GM23248 (cell line): Measurements from ENCODE around the gene THAP4. TPM values are rescaled to one million over a fixed set of nuclear protein-coding genes. Genes with fewer than 3 reads are reported as not detected.

Experiments used
- DNase-seq: peaks from one replicate; pipeline ENCODE4 v3.0.0-alpha.2; 2015
- H2AFZ ChIP-seq: fragments of 200-600 bp; sonication (generic); 2 replicates; pipeline ENCODE4 v1.6.1; 2016; ENCODE audit warnings: antibody characterized with exemption
- H3F3A ChIP-seq: fragments of 200-600 bp; sonication (generic); 2 replicates; pipeline ENCODE4 v1.6.1; 2016; ENCODE audit warnings: mild to moderate bottlenecking, antibody characterized with exemption, mixed run types; ENCODE audit not compliant: insufficient read depth
- H3K27ac ChIP-seq: fragments of 200-600 bp; sonication (generic); 2 replicates; pipeline ENCODE4 v1.5.1; 2016; ENCODE audit warnings: mild to moderate bottlenecking
- H3K27me3 ChIP-seq: fragments of 200-600 bp; sonication (generic); replicated peaks from 2 replicates; pipeline ENCODE4 v1.6.1; 2016; ENCODE audit warnings: mild to moderate bottlenecking; ENCODE audit not compliant: insufficient read depth
- H3K36me3 ChIP-seq: fragments of 200-600 bp; sonication (generic); 2 replicates; pipeline ENCODE4 v1.6.1; 2016; ENCODE audit warnings: low read depth, mild to moderate bottlenecking
- H3K4me1 ChIP-seq: fragments of 200-600 bp; sonication (generic); 2 replicates; pipeline ENCODE4 v1.6.1; 2016; ENCODE audit warnings: mild to moderate bottlenecking; ENCODE audit not compliant: insufficient read depth
- H3K4me2 ChIP-seq: fragments of 200-600 bp; sonication (generic); one replicate; pipeline ENCODE4 v1.6.1; 2016; ENCODE audit warnings: mild to moderate bottlenecking; ENCODE audit not compliant: unreplicated experiment
- H3K4me3 ChIP-seq: fragments of 200-600 bp; sonication (generic); 2 replicates; pipeline ENCODE4 v1.5.1; 2016; ENCODE audit warnings: mild to moderate bottlenecking
- H3K79me2 ChIP-seq: fragments of 200-600 bp; sonication (generic); 2 replicates; pipeline ENCODE4 v1.6.1; 2016; ENCODE audit warnings: mild to moderate bottlenecking; ENCODE audit not compliant: insufficient read depth
- H3K9ac ChIP-seq: fragments of 200-600 bp; sonication (generic); 2 replicates; pipeline ENCODE4 v1.6.1; 2016; ENCODE audit warnings: mild to moderate bottlenecking
- H3K9me2 ChIP-seq: fragments of 200-600 bp; sonication (generic); 2 replicates; pipeline ENCODE4 v1.6.1; 2016; ENCODE audit warnings: mixed run types, mild to moderate bottlenecking, moderate library complexity; ENCODE audit not compliant: insufficient read depth
- H3K9me3 ChIP-seq: fragments of 200-600 bp; sonication (generic); one replicate; pipeline ENCODE4 v1.6.1; 2017; ENCODE audit warnings: low read depth
- H4K20me1 ChIP-seq: fragments of 200-600 bp; sonication (generic); 2 replicates; pipeline ENCODE4 v1.6.0; 2016; ENCODE audit not compliant: insufficient read depth
- EZH2 ChIP-seq: fragments of 200-600 bp; sonication (generic); IDR thresholded peaks from 2 replicates; pipeline ENCODE4 v1.6.1; 2018; ENCODE audit warnings: antibody characterized with exemption, mild to moderate bottlenecking; ENCODE audit not compliant: insufficient read depth, poor library complexity, severe bottlenecking
- EZH2phosphoT487 ChIP-seq: fragments of 200-600 bp; sonication (generic); IDR thresholded peaks from 2 replicates; pipeline ENCODE4 v1.6.1; 2018; ENCODE audit warnings: antibody characterized with exemption, moderate library complexity, mild to moderate bottlenecking, low read depth; ENCODE audit not compliant: insufficient read depth
- WGBS, 2 experiments: methylation state at CpG; one replicate each; pipeline ENCODE4 v1.1.6; 2015 to 2017; ENCODE audit warnings: low lambda C conversion rate in 2 of 2, low coverage in 1 of 2; ENCODE audit errors: missing lambda C conversion rate in 2 of 2; 5-methylcytosine and 5-hydroxymethylcytosine counted together
- in situ Hi-C: fragments of 300-500 bp; cut with MboI; formaldehyde crosslinking; loops from 2 replicates; pipeline ENCODE4 v1.15.0; 2020
- polyA plus RNA-seq: library from polyadenylated mRNA; unstranded; fragments of >200 nt; fragmentation: Nextera tagmentation; extraction: Ambion mirVana; gene quantifications from 2 replicates; pipeline ENCODE4 v1.2.1, GENCODE V29; 2016
- total RNA-seq: library from RNA; depleted of rRNA; stranded (reverse); fragments of >200 nt; shearing (Covaris generic); gene quantifications from 2 replicates; pipeline ENCODE4 v1.2.3, GENCODE V29; 2014

The THAP4 gene
- total and polyA plus RNA-seq, 2 experiments from 2014 or later = 46.4 to 53.4 TPM

DNA sequence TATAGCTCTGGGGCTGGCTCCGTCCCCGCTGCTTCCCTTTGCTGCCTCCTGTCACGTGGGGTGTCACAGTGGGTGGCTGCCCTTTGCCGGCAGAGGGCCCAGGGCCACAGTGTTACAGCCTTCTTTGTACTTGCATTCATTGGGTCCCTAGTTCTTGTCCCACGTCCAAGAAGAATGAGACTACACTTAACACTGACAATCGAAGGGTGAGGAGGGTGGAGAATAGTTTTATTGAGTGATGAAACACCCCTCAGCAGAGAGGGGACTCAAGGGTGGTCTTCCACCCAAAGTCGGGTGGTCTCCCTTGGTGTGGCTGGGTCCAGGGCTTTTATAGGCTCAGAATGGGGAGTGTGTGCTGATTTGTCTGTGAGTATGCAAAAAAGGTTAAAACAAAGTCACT lies 2.4 kb upstream of the THAP4 start:
- H3K36me3 ChIP-seq = no peaks in the 10 kb centered on the region
- H2AFZ ChIP-seq = no peak overlapping the region
- peaks cover 9% of the 10 kb centered on the region; the same call in 1 of the 2 replicates for H3F3A ChIP-seq
- in situ Hi-C loops = no loop called here
- H3K27me3 ChIP-seq = no peaks in the 10 kb centered on the region
- no peak overlapping the region for H3K27ac ChIP-seq
- DNase-seq = no peak
- TF ChIP-seq EZH2phosphoT487 = no peak
- TF ChIP-seq EZH2 = no peak
- H3K9me3 ChIP-seq = no peaks in the 10 kb centered on the region
- no peak overlapping the region for H3K9ac ChIP-seq
- H3K79me2 ChIP-seq = peaks cover 89% of the 10 kb centered on the region
- peaks cover 17% of the 10 kb centered on the region for H3K4me1 ChIP-seq
- no peaks in the 10 kb centered on the region for H3K9me2 ChIP-seq
- 88 to 92% methylated on average over 7 of the region's 7 CpGs for WGBS, 2 experiments
- H4K20me1 ChIP-seq = peaks cover 4% of the 10 kb centered on the region; the same call in 1 of the 2 replicates
- H3K4me2 ChIP-seq = peak overlapping the region; percentile 95
- no peak overlapping the region for H3K4me3 ChIP-seq

DNA sequence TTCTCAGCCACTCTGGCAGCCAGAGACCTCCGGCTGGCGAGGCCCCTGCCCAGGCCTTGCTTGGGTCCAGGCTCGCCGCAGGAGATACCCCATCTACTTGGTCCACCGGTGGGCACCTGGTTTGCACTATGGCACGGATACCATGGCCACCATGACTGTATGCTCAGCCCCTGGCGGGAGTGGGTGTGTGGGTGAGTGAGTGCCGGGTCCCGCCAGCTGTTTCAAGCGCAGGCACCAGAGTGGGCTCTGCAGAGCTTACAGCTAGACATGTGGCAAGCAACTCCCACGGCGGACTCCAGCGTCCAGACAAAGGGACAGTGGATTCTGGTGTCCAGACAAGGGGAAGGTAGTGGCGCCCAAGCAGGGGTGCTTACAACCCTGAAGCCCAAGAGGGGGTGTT lies 2.0 kb upstream of the THAP4 start:
- H3K4me1 ChIP-seq = peaks cover 17% of the 10 kb centered on the region
- H3K9me2 ChIP-seq = no peaks in the 10 kb centered on the region
- 88 to 92% methylated on average over 13 to 14 of the region's 14 CpGs for WGBS, 2 experiments
- peak overlapping the region; percentile 90 for H3K9ac ChIP-seq
- peaks cover 9% of the 10 kb centered on the region; the same call in 1 of the 2 replicates for H3F3A ChIP-seq
- peaks cover 89% of the 10 kb centered on the region for H3K79me2 ChIP-seq
- in situ Hi-C loops = no loop called here
- H3K4me2 ChIP-seq = peak overlapping the region; percentile 95
- H3K9me3 ChIP-seq = no peaks in the 10 kb centered on the region
- H4K20me1 ChIP-seq = peaks cover 4% of the 10 kb centered on the region; the same call in 1 of the 2 replicates
- H3K27me3 ChIP-seq = no peaks in the 10 kb centered on the region
- peak overlapping the region; percentile 81 for H3K4me3 ChIP-seq
- H2AFZ ChIP-seq = no peak overlapping the region
- no peak overlapping the region for H3K27ac ChIP-seq
- no peak for TF ChIP-seq EZH2phosphoT487
- no peak for TF ChIP-seq EZH2
- no peaks in the 10 kb centered on the region for H3K36me3 ChIP-seq
- no peak for DNase-seq

DNA sequence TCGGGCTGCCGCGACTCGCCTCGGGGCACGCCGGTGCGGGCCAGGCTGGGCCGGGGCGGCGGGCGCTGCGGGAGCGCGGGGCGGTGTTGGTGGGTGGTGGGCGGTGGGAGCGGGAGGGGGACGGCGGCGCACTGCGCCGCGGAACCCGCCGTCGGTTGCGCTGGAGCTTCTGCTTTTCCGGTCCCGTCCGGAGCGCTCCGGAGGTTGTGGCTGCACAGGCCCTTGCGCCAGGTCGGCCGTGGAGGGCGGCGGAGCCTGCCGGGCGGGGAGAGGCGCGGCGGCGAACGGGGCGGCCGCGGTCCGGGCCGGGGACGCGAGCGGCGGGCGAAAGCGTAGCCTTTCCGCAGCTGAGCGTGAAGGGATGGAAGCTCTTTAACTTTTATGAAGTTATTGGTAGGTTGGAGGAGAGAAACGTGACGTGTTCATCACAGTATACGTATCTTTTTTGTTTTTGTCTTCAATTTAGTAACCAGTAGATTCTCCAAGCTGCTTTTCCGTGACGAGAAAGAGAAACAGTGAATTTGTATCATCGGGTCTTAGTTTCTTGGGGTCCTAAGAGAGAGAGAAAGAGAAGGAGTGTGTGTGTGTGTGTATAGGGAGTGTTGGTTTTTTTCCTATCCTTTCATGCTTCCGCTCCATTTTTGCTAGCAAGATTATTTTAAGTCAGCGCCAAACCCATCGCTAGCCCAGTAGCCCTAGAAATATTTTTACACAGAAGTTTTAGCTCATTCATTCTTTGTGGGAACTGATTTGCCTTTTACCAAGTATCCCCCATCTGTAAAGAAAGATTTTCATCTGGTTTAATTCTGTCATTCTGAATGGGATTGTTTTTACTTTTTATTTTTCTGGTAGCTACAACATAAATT lies 1.1 kb upstream of the THAP4 start:
- TF ChIP-seq EZH2 (no peak), EZH2phosphoT487 (no peak)
- Histone ChIP-seq H3K9me2 (no peaks in the 10 kb centered on the region), H3K27me3 (no peaks in the 10 kb centered on the region), H3K4me3 (peak overlapping the region; percentile 81), H3K4me1 (peaks cover 17% of the 10 kb centered on the region), H3K9me3 (no peaks in the 10 kb centered on the region), H3K36me3 (peaks cover 6% of the 10 kb centered on the region; the same call in 1 of the 2 replicates), H3K9ac (peak overlapping the region; percentile 90), H4K20me1 (peaks cover 4% of the 10 kb centered on the region; the same call in 1 of the 2 replicates), H3K79me2 (peaks cover 89% of the 10 kb centered on the region), H3K4me2 (peak overlapping the region; percentile 95), H3K27ac (peak overlapping the region; percentile 88), H2AFZ (peak overlapping the region; percentile 75), H3F3A (peaks cover 9% of the 10 kb centered on the region; the same call in 1 of the 2 replicates)
- DNase-seq = peak; percentile 75
- in situ Hi-C loops = no loop called here
- WGBS, 2 experiments = 1 to 4% methylated on average over 33 to 56 of the region's 67 CpGs

DNA sequence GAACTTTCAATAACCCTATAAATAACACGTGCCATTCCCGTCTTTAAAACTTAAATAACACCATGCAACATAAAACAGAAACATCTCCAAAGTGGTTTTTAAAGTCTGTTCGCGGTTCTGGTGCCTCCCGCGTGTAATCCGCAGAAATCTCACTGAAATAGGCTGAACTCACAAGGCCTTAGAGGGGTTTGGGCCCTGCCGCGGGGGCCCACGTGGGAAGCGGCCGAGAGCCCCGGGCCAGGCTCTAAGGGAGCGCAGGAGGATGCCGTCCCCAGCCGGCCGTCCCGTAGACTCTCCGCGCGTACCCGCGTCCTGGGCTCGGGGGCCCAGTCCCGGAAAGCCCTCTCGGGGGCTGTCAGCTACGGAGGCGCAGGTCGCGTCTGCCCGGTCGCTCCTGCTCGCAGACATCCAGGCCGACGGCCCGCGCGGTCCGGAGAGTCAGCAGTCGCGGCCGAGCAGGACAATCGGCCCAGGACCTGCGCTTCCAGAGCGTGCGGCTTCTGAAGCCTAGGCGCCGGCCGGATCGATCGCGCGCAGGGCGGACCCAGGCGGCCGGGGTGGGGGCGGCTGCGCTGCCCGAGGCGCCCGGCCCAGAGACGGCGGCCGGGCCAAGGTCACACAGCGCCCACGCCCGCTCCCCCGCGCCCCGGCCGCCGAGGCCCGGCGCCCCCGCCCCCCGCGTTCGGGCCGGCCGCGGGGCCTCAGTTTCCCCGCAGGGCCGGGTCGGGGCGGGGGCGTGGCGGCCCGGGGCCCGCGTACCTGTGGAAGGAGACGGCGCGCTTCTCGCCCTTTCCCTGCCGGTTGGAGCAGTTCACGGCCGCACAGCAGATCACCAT lies 558 bp downstream of the THAP4 start:
- 0 to 1% methylated on average over 30 to 69 of the region's 97 CpGs for WGBS, 2 experiments
- H2AFZ ChIP-seq = peak overlapping the region; percentile 67
- no peaks in the 10 kb centered on the region for H3K9me3 ChIP-seq
- H3K79me2 ChIP-seq = peaks cover 89% of the 10 kb centered on the region
- H3K9ac ChIP-seq = peak overlapping the region; percentile 90
- peak; percentile 79 for DNase-seq
- H3K36me3 ChIP-seq = peaks cover 10% of the 10 kb centered on the region
- peaks cover 17% of the 10 kb centered on the region for H3K4me1 ChIP-seq
- in situ Hi-C loops = no loop called here
- H3K4me3 ChIP-seq = peak overlapping the region; percentile 81
- peaks cover 8% of the 10 kb centered on the region; the same call in 1 of the 2 replicates for H4K20me1 ChIP-seq
- peak overlapping the region; percentile 88 for H3K27ac ChIP-seq
- H3K27me3 ChIP-seq = no peaks in the 10 kb centered on the region
- TF ChIP-seq EZH2 (no peak), EZH2phosphoT487 (no peak)
- H3K4me2 ChIP-seq = peak overlapping the region; percentile 81
- H3K9me2 ChIP-seq = no peaks in the 10 kb centered on the region
- H3F3A ChIP-seq = peaks cover 9% of the 10 kb centered on the region; the same call in 1 of the 2 replicates
